Measurements from ENCODE around the gene SPATA32. TPM values are rescaled to one million over a fixed set of nuclear protein-coding genes. Genes with fewer than 3 reads are reported as not detected.

The SPATA32 gene
- total RNA-seq, 2 experiments from 2014 or later: 0.25 TPM

GRCh38 chr17:45229681-45230409 lies 32.0 kb downstream of the SPATA32 start:
- ChIA-PET CTCF (interaction anchor here (0.6 to 22.6 kb wide), 13 partner anchors 9 to 162 kb away, joined by 3 to 366 read pairs (median 4); partner anchors contain the start of genes ACBD4, FMNL1, HEXIM1 and MAP3K14), POLR2A (interaction anchor here (0.8 to 6.8 kb wide), 7 partner anchors 10 to 88 kb away, joined by 3 to 66 read pairs (median 14); partner anchors contain the start of gene HEXIM1)

- ChIA-PET CTCF (interaction anchor here (0.6 to 22.6 kb wide), 14 partner anchors 8 to 438 kb away, joined by 3 to 366 read pairs (median 4); partner anchors contain the start of genes ACBD4, FMNL1, HEXIM1 and MAP3K14), POLR2A (interaction anchor here (0.8 to 6.8 kb wide), 10 partner anchors 9 to 89 kb away, joined by 3 to 66 read pairs (median 11); partner anchors contain the start of gene HEXIM1)
Observed at GRCh38 chr17:45228763-45229539, 32.9 kb downstream of the SPATA32 start.

GRCh38 chr17:45227926-45228762 lies 33.8 kb downstream of the SPATA32 start:
- POLR2A ChIA-PET: interaction anchor here (1.0 to 6.8 kb wide), 7 partner anchors 8 to 87 kb away, joined by 3 to 66 read pairs (median 14); partner anchors contain the start of gene HEXIM1
- CTCF ChIA-PET: interaction anchor here (0.6 to 22.6 kb wide), 8 partner anchors 7 to 438 kb away, joined by 3 to 366 read pairs (median 6); partner anchors contain the start of genes FMNL1 and HEXIM1

GRCh38 chr17:45227101-45227925 lies 34.6 kb downstream of the SPATA32 start:
- POLR2A ChIA-PET: interaction anchor here (1.5 to 6.8 kb wide), 6 partner anchors 14 to 90 kb away, joined by 3 to 66 read pairs (median 18); partner anchors contain the start of genes HEXIM1 and MAP3K14
- CTCF ChIA-PET: interaction anchor here (0.5 to 22.6 kb wide), 5 partner anchors 6 to 193 kb away, joined by 3 to 366 read pairs (median 8); partner anchors contain the start of gene FMNL1

GRCh38 chr17:45226576-45226975 lies 35.3 kb downstream of the SPATA32 start:
- ChIA-PET POLR2A (interaction anchor here (0.6 to 6.8 kb wide), 9 partner anchors 9 to 150 kb away, joined by 3 to 66 read pairs (median 7); partner anchors contain the start of genes HEXIM1, HEXIM2 and MAP3K14), CTCF (interaction anchor here (1.0 to 12.4 kb wide), 6 partner anchors 12 to 91 kb away, joined by 3 to 366 read pairs (median 8); partner anchors contain the start of genes ACBD4 and HEXIM1)

GRCh38 chr17:45225964-45226530 lies 35.8 kb downstream of the SPATA32 start:
- ChIA-PET CTCF (interaction anchor here (1.0 to 12.4 kb wide), 6 partner anchors 12 to 90 kb away, joined by 3 to 366 read pairs (median 8); partner anchors contain the start of genes ACBD4 and HEXIM1), POLR2A (interaction anchor here (0.6 to 6.8 kb wide), 9 partner anchors 10 to 150 kb away, joined by 3 to 66 read pairs (median 7); partner anchors contain the start of genes HEXIM1, HEXIM2 and MAP3K14)

- POLR2A ChIA-PET: interaction anchor here (0.9 to 6.8 kb wide), 8 partner anchors 10 to 92 kb away, joined by 3 to 66 read pairs (median 12); partner anchors contain the start of genes HEXIM1, HEXIM2 and MAP3K14
- CTCF ChIA-PET: interaction anchor here (0.8 to 12.4 kb wide), 6 partner anchors 13 to 89 kb away, joined by 3 to 366 read pairs (median 8); partner anchors contain the start of genes ACBD4 and HEXIM1
Observed at GRCh38 chr17:45225051-45225700, 36.7 kb downstream of the SPATA32 start.

- POLR2A ChIA-PET: interaction anchor here (0.9 to 6.0 kb wide), 4 partner anchors 38 to 92 kb away, joined by 3 to 66 read pairs (median 14); partner anchors contain the start of genes HEXIM1, HEXIM2 and MAP3K14
- CTCF ChIA-PET: interaction anchor here (4.2 to 12.4 kb wide), 2 partner anchors 14 to 89 kb away, joined by 15 to 366 read pairs; partner anchors contain the start of gene ACBD4
Observed at GRCh38 chr17:45224671-45225050, 37.2 kb downstream of the SPATA32 start.

GRCh38 chr17:45223539-45224528 lies 38.1 kb downstream of the SPATA32 start:
- ChIA-PET POLR2A (interaction anchor here (0.6 to 6.0 kb wide), 7 partner anchors 8 to 93 kb away, joined by 3 to 66 read pairs (median 7); partner anchors contain the start of genes HEXIM1, HEXIM2 and MAP3K14), CTCF (interaction anchor here (0.6 to 12.4 kb wide), 7 partner anchors 15 to 143 kb away, joined by 3 to 366 read pairs (median 4); partner anchors contain the start of genes ACBD4, HEXIM2 and MAP3K14)

GRCh38 chr17:45222996-45223538 lies 38.8 kb downstream of the SPATA32 start:
- POLR2A ChIA-PET: interaction anchor here (0.6 to 2.0 kb wide), 4 partner anchors 9 to 89 kb away, joined by 4 to 9 read pairs (median 6); partner anchors contain the start of gene HEXIM1
- CTCF ChIA-PET: interaction anchor here (0.6 to 12.4 kb wide), 7 partner anchors 15 to 143 kb away, joined by 3 to 366 read pairs (median 4); partner anchors contain the start of genes ACBD4, HEXIM2 and MAP3K14

GRCh38 chr17:45222289-45222995 lies 39.5 kb downstream of the SPATA32 start:
- CTCF ChIA-PET: interaction anchor here (0.7 to 12.4 kb wide), 6 partner anchors 16 to 94 kb away, joined by 3 to 366 read pairs (median 10); partner anchors contain the start of genes ACBD4, HEXIM2 and MAP3K14

GRCh38 chr17:45222014-45222288 lies 39.9 kb downstream of the SPATA32 start:
- ChIA-PET CTCF (interaction anchor here (2.5 to 12.4 kb wide), 4 partner anchors 16 to 163 kb away, joined by 6 to 366 read pairs (median 29); partner anchors contain the start of genes ACBD4 and MAP3K14), POLR2A (interaction anchor here (0.8 to 2.0 kb wide), 2 partner anchors 10 to 90 kb away, joined by 3 to 9 read pairs; no protein-coding TSS in a partner anchor)

More at GRCh38 chr17:45222289-45222995, 39.5 kb downstream of the SPATA32 start:
- POLR2A ChIA-PET: interaction anchor here (1.2 to 2.0 kb wide), 2 partner anchors 9 to 90 kb away, joined by 4 to 9 read pairs; no protein-coding TSS in a partner anchor

Data from activated CD8-positive, alpha-beta memory T cell treated with anti-CD3 and anti-CD28 coated beads for 36 hours (primary cell).